ENCODE measurements around the gene STXBP6.

GRCh38 chr14:25095736-25096437 is 45.9 kb upstream of the STXBP6 start:
- TF ChIP-seq CTCF (IDR thresholded peaks at IDR 0.05) (no peak), EZH2 (IDR thresholded peaks at IDR 0.05) (no peak), EZH2phosphoT487 (IDR thresholded peaks at IDR 0.05) (no peak)

Measured in neural progenitor cell (in vitro differentiated cells).